Inferior parietal cortex (tissue), 1 donor: ENCODE results near the gene GSE1.

ENCODE experiments used
- DNase-seq: peaks from one replicate; pipeline ENCODE4 v3.0.0-alpha.2; 2016; ENCODE audit errors: extremely low spot score

GSE1 gene

GRCh38 chr16:85631802-85632393 is 18.8 kb downstream of the GSE1 start:
- no peak for DNase-seq

GRCh38 chr16:85632709-85633437 is 19.8 kb downstream of the GSE1 start:
- DNase-seq, result no peak

- DNase-seq, result no peak
Observed at GRCh38 chr16:85633438-85633743, 20.3 kb downstream of the GSE1 start.

- DNase-seq, result no peak
Observed at GRCh38 chr16:85633888-85634287, 20.8 kb downstream of the GSE1 start.

- DNase-seq, result no peak
Observed at GRCh38 chr16:85634747-85635544, 21.8 kb downstream of the GSE1 start.

GRCh38 chr16:85635545-85636140 is 22.5 kb downstream of the GSE1 start:
- no peak for DNase-seq

GRCh38 chr16:85636234-85636812 is 23.2 kb downstream of the GSE1 start:
- no peak for DNase-seq

GRCh38 chr16:85637061-85637807 is 24.1 kb downstream of the GSE1 start:
- no peak for DNase-seq

- DNase-seq, result no peak
Observed at GRCh38 chr16:85637808-85638647, 24.9 kb downstream of the GSE1 start.

GRCh38 chr16:85638695-85639409 is 25.7 kb downstream of the GSE1 start:
- DNase-seq, result no peak

GRCh38 chr16:85639529-85640253 is 26.6 kb downstream of the GSE1 start:
- no peak for DNase-seq

GRCh38 chr16:85640254-85640558 is 27.1 kb downstream of the GSE1 start:
- no peak for DNase-seq

- no peak for DNase-seq
Observed at GRCh38 chr16:85640585-85640984, 27.5 kb downstream of the GSE1 start.

GRCh38 chr16:85641305-85641704 is 28.2 kb downstream of the GSE1 start:
- DNase-seq, result no peak

GRCh38 chr16:85641776-85642176 is 28.7 kb downstream of the GSE1 start:
- DNase-seq, result no peak

GRCh38 chr16:85642762-85643358 is 29.7 kb downstream of the GSE1 start:
- DNase-seq, result no peak

- no peak for DNase-seq
Observed at GRCh38 chr16:85643631-85644030, 30.5 kb downstream of the GSE1 start.

- no peak for DNase-seq
Observed at GRCh38 chr16:85644093-85644712, 31.1 kb downstream of the GSE1 start.
